Measurements from ENCODE around the gene FOXRED1. TPM values are rescaled to one million over a fixed set of nuclear protein-coding genes. Genes with fewer than 3 reads are reported as not detected.

Gene FOXRED1
- 44.5 to 50.7 TPM (median 48.6 TPM) in 3 replicates for total RNA-seq

DNA sequence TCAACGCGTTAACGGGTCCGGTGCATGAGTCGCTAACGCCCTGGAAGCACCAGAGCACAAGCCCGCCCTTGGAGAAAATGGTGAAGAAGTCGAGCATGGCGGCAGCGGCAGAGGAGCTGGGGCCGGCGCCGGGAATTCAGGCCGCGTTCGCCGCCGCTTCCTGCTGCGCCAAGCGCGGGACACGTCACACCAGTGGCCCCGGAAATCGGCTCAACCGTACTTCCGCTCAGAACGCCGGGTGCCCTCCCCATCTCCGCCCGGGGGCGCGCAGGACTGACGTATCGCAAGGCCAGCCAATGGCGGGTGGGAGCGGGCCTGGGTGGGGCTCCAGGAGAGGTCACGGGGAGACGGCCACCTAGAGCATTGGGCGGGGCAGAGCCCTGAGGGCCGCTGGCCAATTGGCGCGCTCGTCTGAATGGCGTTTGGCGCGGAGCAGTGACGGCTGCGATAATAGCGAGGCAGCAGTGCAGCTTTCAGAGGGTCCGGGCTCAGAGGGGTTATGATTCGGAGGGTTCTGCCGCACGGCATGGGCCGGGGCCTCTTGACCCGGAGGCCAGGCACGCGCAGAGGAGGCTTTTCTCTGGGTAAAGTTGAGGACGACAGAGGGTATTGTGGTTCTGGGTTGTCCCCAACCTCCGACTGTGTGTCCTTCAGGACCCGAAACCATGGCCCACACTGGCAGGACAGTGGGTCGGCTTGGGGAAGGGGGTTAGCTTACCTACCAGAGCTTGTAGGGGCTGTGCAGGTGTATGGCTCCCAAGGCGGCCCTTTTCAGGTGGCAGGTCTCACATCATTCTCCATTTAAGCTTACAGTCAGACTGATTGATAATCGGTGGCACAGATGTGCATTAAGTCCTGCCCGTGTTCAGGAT lies at the start of gene FOXRED1, which contains the start of gene SRPRA:
FOXRED1 (plus strand) TSS at position 447 of the 872 bp plus-strand sequence; CDS start at position 500, 53 bp downstream.
SRPRA (minus strand) TSS at position 188 of the 872 bp plus-strand sequence; CDS start at position 97, 91 bp downstream.
- peak within 1 kb of the TSS; percentile 99 for H3K27ac Mint-ChIP-seq
- H3K4me1 Mint-ChIP-seq: peaks cover 21% of the 10 kb centered on the region
- peak within 1 kb of the TSS; percentile 95 for H3K4me3 Mint-ChIP-seq
- no peaks in the 10 kb centered on the region for H3K27me3 Mint-ChIP-seq (ENCODE audit: low read depth)
- TF ChIP-seq, protein P1, sequence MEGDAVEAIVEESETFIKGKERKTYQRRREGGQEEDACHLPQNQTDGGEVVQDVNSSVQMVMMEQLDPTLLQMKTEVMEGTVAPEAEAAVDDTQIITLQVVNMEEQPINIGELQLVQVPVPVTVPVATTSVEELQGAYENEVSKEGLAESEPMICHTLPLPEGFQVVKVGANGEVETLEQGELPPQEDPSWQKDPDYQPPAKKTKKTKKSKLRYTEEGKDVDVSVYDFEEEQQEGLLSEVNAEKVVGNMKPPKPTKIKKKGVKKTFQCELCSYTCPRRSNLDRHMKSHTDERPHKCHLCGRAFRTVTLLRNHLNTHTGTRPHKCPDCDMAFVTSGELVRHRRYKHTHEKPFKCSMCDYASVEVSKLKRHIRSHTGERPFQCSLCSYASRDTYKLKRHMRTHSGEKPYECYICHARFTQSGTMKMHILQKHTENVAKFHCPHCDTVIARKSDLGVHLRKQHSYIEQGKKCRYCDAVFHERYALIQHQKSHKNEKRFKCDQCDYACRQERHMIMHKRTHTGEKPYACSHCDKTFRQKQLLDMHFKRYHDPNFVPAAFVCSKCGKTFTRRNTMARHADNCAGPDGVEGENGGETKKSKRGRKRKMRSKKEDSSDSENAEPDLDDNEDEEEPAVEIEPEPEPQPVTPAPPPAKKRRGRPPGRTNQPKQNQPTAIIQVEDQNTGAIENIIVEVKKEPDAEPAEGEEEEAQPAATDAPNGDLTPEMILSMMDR (IDR thresholded peaks at IDR 0.05; ENCODE audit: unreplicated experiment): no peak
- peaks cover 25% of the 10 kb centered on the region for H3K36me3 Mint-ChIP-seq
- peak; percentile 99 for DNase-seq (ENCODE audit: low spot score in 2 of 2, unreplicated experiment in 2 of 2)
- H3K9me3 Mint-ChIP-seq: no peaks in the 10 kb centered on the region

DNA sequence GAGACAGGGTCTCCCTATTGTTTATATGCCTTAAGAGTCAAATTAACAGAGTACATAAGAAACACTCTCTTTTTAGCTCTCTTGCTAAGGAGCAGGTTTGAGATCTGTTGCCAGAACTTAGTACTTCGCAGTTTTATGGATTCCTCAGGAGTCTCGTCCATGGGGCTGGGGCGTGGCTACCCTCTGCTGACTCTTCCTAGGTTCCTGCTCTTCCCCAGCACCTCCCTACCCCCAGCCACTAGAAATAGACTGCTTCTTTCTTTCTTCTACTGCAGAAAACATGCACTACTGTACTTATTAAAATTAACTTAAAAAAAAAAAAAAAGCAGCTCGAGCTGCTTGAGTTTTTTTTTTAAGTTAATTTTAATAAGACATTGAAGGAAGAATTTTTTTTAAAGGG lies 49.4 kb upstream of the FOXRED1 start:
- no peaks in the 10 kb centered on the region for H3K9me3 Mint-ChIP-seq
- TF ChIP-seq, protein P1 (IDR thresholded peaks at IDR 0.05; ENCODE audit: unreplicated experiment): no peak
- H3K27ac Mint-ChIP-seq: no peak overlapping the region
- no peak overlapping the region for H3K4me3 Mint-ChIP-seq
- H3K36me3 Mint-ChIP-seq: no peaks in the 10 kb centered on the region
- DNase-seq (ENCODE audit: low spot score in 2 of 2, unreplicated experiment in 2 of 2): no peak
- no peaks in the 10 kb centered on the region for H3K4me1 Mint-ChIP-seq
- H3K27me3 Mint-ChIP-seq (ENCODE audit: low read depth): no peaks in the 10 kb centered on the region

DNA sequence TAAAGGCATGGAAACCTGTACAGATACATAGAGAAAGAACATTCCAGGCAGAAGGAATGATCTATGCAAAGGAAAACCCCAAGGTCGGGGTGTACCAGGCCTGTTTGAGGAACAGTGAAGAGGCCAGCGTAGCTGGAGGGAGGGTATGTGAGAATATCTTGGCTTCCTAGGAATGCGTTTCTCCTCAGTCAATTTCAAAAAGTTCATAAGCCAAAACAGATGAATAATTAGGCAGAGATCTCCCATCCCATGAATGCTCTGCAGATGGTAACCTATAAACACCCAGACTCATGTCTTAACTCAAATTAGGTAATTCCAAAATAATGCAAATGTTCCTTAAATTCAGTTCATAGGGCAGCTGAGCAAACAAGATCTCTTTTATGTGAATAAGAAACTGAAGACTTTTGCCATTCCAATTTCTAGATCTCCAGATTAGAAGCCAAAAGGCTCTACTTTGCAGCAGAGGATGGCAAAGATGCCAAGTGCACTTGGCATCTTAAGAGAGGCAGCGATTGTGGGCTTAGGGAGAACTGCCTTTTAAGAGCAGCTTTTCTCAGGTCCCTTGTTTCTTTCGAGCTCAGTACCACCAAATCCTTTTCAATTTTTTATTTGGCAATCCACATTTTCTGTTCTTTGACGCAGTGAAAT lies 44.2 kb upstream of the FOXRED1 start:
- Mint-ChIP-seq H3K4me1 (no peaks in the 10 kb centered on the region), H3K4me3 (no peak overlapping the region), H3K27me3 (ENCODE audit: low read depth) (no peaks in the 10 kb centered on the region), H3K36me3 (no peaks in the 10 kb centered on the region), H3K9me3 (no peaks in the 10 kb centered on the region), H3K27ac (no peak overlapping the region)
- TF ChIP-seq, protein P1 (IDR thresholded peaks at IDR 0.05; ENCODE audit: unreplicated experiment): no peak
- no peak for DNase-seq (ENCODE audit: low spot score in 2 of 2, unreplicated experiment in 2 of 2)

DNA sequence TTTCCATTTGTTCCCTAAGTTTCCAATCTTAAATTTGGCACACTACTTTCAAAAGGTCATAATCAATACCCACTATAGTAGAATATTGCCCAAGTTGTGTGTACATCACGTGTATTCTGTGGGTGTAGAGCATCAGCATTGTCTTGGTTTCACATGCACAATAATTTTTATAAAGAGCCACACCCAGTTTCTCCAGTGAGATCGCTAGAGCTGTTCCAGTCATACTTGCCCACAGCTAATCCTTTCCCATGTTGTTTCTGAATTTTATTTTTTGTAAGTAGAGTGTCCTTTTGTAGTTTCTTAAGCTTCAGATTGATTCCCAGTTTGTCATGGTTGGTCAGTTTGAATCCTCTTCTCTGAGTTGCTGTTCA lies 43.7 kb upstream of the FOXRED1 start:
- Mint-ChIP-seq H3K27ac (no peak overlapping the region), H3K9me3 (no peaks in the 10 kb centered on the region), H3K4me1 (peaks cover 2% of the 10 kb centered on the region)

DNA sequence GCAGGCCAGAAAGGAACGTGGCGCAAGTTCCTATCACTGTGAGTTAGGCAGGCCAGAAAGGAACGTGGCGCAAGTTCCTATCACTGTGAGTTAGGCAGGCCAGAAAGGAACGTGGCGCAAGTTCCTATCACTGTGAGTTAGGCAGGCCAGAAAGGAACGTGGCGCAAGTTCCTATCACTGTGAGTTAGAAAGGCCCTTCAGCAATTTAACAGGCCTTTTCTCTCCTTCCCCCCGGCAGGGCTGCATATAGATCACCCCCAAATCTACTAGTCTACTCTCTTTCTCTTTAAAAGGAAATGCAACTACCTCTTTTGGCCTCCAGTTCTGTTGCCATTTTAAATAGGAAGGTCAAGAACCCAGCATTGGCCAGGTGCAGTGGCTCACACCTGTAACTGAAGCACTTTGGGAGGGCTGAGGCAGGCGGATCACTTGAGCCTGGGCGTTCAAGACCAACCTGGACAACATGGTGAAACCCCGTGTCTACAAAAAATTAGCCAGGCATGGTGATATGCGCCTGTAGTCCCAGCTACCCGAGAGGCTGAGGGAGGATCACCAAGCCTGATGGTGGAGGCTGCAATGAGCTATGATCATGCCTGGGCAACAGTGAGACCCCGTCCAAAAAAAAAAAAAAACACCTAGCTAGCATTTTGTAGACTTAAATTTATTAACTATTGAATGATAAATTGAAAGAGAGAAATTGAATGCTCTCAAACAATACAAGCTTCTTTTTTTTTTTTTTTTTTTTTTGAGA lies 42.4 kb upstream of the FOXRED1 start:
- TF ChIP-seq, protein P1 (IDR thresholded peaks at IDR 0.05; ENCODE audit: unreplicated experiment): no peak
- Mint-ChIP-seq H3K9me3 (no peaks in the 10 kb centered on the region), H3K4me3 (no peak overlapping the region), H3K27me3 (ENCODE audit: low read depth) (no peaks in the 10 kb centered on the region), H3K27ac (no peak overlapping the region), H3K4me1 (peaks cover 9% of the 10 kb centered on the region), H3K36me3 (no peaks in the 10 kb centered on the region)
- no peak for DNase-seq (ENCODE audit: low spot score in 2 of 2, unreplicated experiment in 2 of 2)

More for the DNA sequence above, 43.7 kb upstream of the FOXRED1 start:
- no peaks in the 10 kb centered on the region for H3K27me3 Mint-ChIP-seq (ENCODE audit: low read depth)
- no peak for DNase-seq (ENCODE audit: low spot score in 2 of 2, unreplicated experiment in 2 of 2)
- TF ChIP-seq, protein P1 (IDR thresholded peaks at IDR 0.05; ENCODE audit: unreplicated experiment): no peak
- no peak overlapping the region for H3K4me3 Mint-ChIP-seq
- no peaks in the 10 kb centered on the region for H3K36me3 Mint-ChIP-seq
